K562 (cell line): Measurements from ENCODE around the gene CYYR1. TPM values are rescaled to one million over a fixed set of nuclear protein-coding genes. Genes with fewer than 3 reads are reported as not detected.

Experiments used
- ATAC-seq: fragments of 200-7000 bp; cut with Tn5 transposase; 3 replicates; pipeline ENCODE4 v1.9.1; 2020; ENCODE audit warnings: moderate library complexity
- BruUV-seq: library from RNA; stranded (reverse); fragments of 400-500 nt; replicated peaks from 2 replicates; lab custom pipeline; 2021; lab: Mats Ljungman, UMichigan
- CTCF ChIA-PET: fragments of 300-600 bp; formaldehyde crosslinking; extraction: SDS; loops from one replicate; lab custom pipeline; 2021; ENCODE audit warnings: low intra/inter-chr PET ratio; lab: Yijun Ruan, JAX
- POLR2A ChIA-PET: fragments of 300-600, 350-650 bp; sonication (Branson Sonifier 250); formaldehyde crosslinking; extraction: SDS; loops from one replicate; lab custom pipeline; 2021; ENCODE audit warnings: antibody characterized with exemption, inconsistent platforms; lab: Yijun Ruan, JAX
- DNase-seq, 4 experiments: peaks; one replicate each; pipeline versions ENCODE4 v3.0.0 to v3.0.0-alpha.2; 2011 to 2018; ENCODE audit warnings: low spot score in 3 of 4, mixed read lengths in 3 of 4; ENCODE audit errors: extremely low read depth in 1 of 4
- FAIRE-seq: peaks from 2 replicates; lab custom pipeline; 2011; peaks lifted over from hg19 to GRCh38; lab: Jason Lieb, UNC
- H2AFZ ChIP-seq: 2 replicates; pipeline ENCODE4 v1.6.0; 2011; ENCODE audit warnings: low read depth, low read length, control low read depth, inconsistent platforms
- H3K27ac ChIP-seq: fragments of 200-600 bp; 3 replicates; pipeline ENCODE4 v1.8.0; 2011; ENCODE audit warnings: low read depth, mild to moderate bottlenecking, control low read depth, inconsistent platforms, low read length, moderate library complexity, mixed read lengths; ENCODE audit errors: extremely low read depth
- H3K27me3 ChIP-seq, 2 experiments: fragments of 300-600 bp in 1 of 2; 2 replicates in 1 of 2; 3 replicates in 1 of 2; pipeline versions ENCODE4 v1.6.0 to v1.8.0; 2011; ENCODE audit warnings: inconsistent platforms in 2 of 2, low read length in 2 of 2, mild to moderate bottlenecking in 1 of 2, mixed read lengths in 1 of 2, moderate library complexity in 1 of 2; ENCODE audit not compliant: control insufficient read depth in 2 of 2, insufficient read depth in 2 of 2
- H3K36me3 ChIP-seq: fragments of 300-600 bp; 3 replicates; pipeline ENCODE4 v1.8.0; 2011; ENCODE audit warnings: mild to moderate bottlenecking, low read length, inconsistent platforms; ENCODE audit not compliant: control insufficient read depth, insufficient read depth
- H3K4me1 ChIP-seq, 2 experiments: fragments of 200-600 bp in 1 of 2; replicated peaks in 1 of 2; 2 replicates in 1 of 2; 3 replicates in 1 of 2; pipeline versions ENCODE4 v1.5.1 to v1.8.0; 2011; ENCODE audit warnings: inconsistent platforms in 2 of 2, low read length in 2 of 2, mild to moderate bottlenecking in 1 of 2, mixed read lengths in 1 of 2, moderate library complexity in 1 of 2; ENCODE audit not compliant: control insufficient read depth in 2 of 2, insufficient read depth in 2 of 2
- H3K4me2 ChIP-seq: 2 replicates; pipeline ENCODE4 v1.6.1; 2011; ENCODE audit warnings: low read length, control low read depth, inconsistent platforms, mixed read lengths; ENCODE audit not compliant: insufficient read depth
- H3K4me3 ChIP-seq: fragments of 200-600 bp; sonication (generic), shearing (Covaris generic); 2 replicates; pipeline ENCODE4 v1.5.1; 2016; ENCODE audit warnings: control low read depth, inconsistent platforms
- H3K79me2 ChIP-seq: fragments of 200-600 bp; 3 replicates; pipeline ENCODE4 v1.8.0; 2011; ENCODE audit warnings: low read length, inconsistent platforms; ENCODE audit not compliant: control insufficient read depth, insufficient read depth
- H3K9ac ChIP-seq, 2 experiments: 2 replicates each; pipeline versions ENCODE4 v1.6.0 to v1.6.1; 2011; ENCODE audit warnings: low read depth in 2 of 2, low read length in 2 of 2, control low read depth in 1 of 2, inconsistent platforms in 1 of 2, mild to moderate bottlenecking in 1 of 2, mixed read lengths in 1 of 2; ENCODE audit not compliant: insufficient read depth in 1 of 2
- H3K9me1 ChIP-seq: one replicate; pipeline ENCODE4 v1.6.0; 2011; ENCODE audit warnings: inconsistent platforms, mild to moderate bottlenecking, low read length, moderate library complexity; ENCODE audit not compliant: control insufficient read depth, insufficient read depth
- H3K9me3 ChIP-seq: replicated peaks from 2 replicates; pipeline ENCODE4 v1.5.1; 2011; ENCODE audit warnings: low read depth, low read length, inconsistent platforms; ENCODE audit not compliant: control insufficient read depth, insufficient read depth
- H4K20me1 ChIP-seq: replicated peaks from 2 replicates; pipeline ENCODE4 v1.6.1; 2011; ENCODE audit warnings: low read length, inconsistent platforms, mixed read lengths; ENCODE audit not compliant: control insufficient read depth, insufficient read depth
- CTBP1 ChIP-seq: fragments of 450-650 bp; IDR thresholded peaks from 2 replicates; pipeline ENCODE4 v1.6.1; 2016; ENCODE audit warnings: borderline replicate concordance
- JUNB ChIP-seq: fragments of 450-650 bp; formaldehyde crosslinking; conservative IDR thresholded peaks from 2 replicates; pipeline ENCODE4 v1.4.0; 2020; ENCODE audit warnings: mild to moderate bottlenecking
- MAFG ChIP-seq: fragments of 450-650 bp; conservative IDR thresholded peaks from 2 replicates; pipeline ENCODE4 v1.6.1; 2016; ENCODE audit warnings: missing genetic modification characterization, missing compliant biosample characterization
- SRSF9 ChIP-seq: fragments of 200-400 bp; formaldehyde crosslinking; IDR thresholded peaks from 2 replicates; pipeline ENCODE4 v1.6.1; 2017; ENCODE audit warnings: low read depth, low read length, borderline replicate concordance
- TAF15 ChIP-seq: fragments of 200-400 bp; formaldehyde crosslinking; IDR thresholded peaks from 2 replicates; pipeline ENCODE4 v1.6.1; 2017; ENCODE audit warnings: mild to moderate bottlenecking, low read depth, low read length, moderate library complexity
- ZBED1 ChIP-seq: IDR thresholded peaks from 2 replicates; pipeline ENCODE4 v1.6.1; 2014
- ZFP1 ChIP-seq: fragments of 450-650 bp; formaldehyde crosslinking; IDR thresholded peaks from 2 replicates; pipeline ENCODE4 v1.4.0; 2020; ENCODE audit warnings: mild to moderate bottlenecking, mixed read lengths
- ZFPM2 ChIP-seq: fragments of 250-450 bp; sonication (Bioruptor Pico); IDR thresholded peaks from 2 replicates; pipeline ENCODE4 v1.5.1; 2022; ENCODE audit warnings: mild to moderate bottlenecking
- WGBS: fragments of 100-300 bp; shearing (Covaris generic); methylation state at CpG from one replicate; pipeline ENCODE4 v1.1.6; 2016; ENCODE audit warnings: low coverage, mixed read lengths; ENCODE audit not compliant: insufficient coverage; ENCODE audit errors: missing lambda C conversion rate; 5-methylcytosine and 5-hydroxymethylcytosine counted together
- in situ Hi-C: fragments of 300-500 bp; cut with MboI; formaldehyde crosslinking; loops from 4 replicates; pipeline ENCODE4 v1.15.0; 2018; ENCODE audit warnings: inconsistent platforms, mixed read lengths
- intact Hi-C: fragments of 100-400 bp; cut with micrococcal nuclease; formaldehyde crosslinking; loops from 2 replicates; pipeline ENCODE4 v1.14.2; 2022
- polyA plus RNA-seq, 8 experiments: library from polyadenylated mRNA; depleted of rRNA in 4 of 8; stranded (reverse) in 5 of 8; unstranded in 3 of 8; fragments of >200 nt; fragmentation: Nextera tagmentation in 2 of 8; fragmentation: Illumina TruSeq in 1 of 8; extraction: Ambion mirVana in 2 of 8; extraction: Trizol in 1 of 8; gene quantifications; 2 replicates each; pipeline versions ENCODE4 v1.2.1 to v1.2.3, GENCODE V29; 2011 to 2014; ENCODE audit warnings: inconsistent platforms in 1 of 8, missing spikeins in 1 of 8
- total RNA-seq, 7 experiments: library from RNA; depleted of rRNA in 6 of 7; stranded (reverse); fragments of >200 nt in 6 of 7; fragmentation: Illumina TruSeq in 2 of 7; extraction: Trizol in 2 of 7; gene quantifications; 2 replicates each; pipeline versions ENCODE4 v1.2.1 to v1.2.3, GENCODE V29; 2011 to 2021; ENCODE audit warnings: low replicate concordance in 1 of 7
- TF ChIP-seq, protein P1 (sequence below): fragments of 450-650 bp; IDR thresholded peaks from 2 replicates; pipeline ENCODE4 v1.6.1; 2018; ENCODE audit not compliant: partially characterized antibody
- TF ChIP-seq, protein P2 (sequence below): sonication (generic); formaldehyde crosslinking; IDR thresholded peaks from 2 replicates; pipeline ENCODE4 v1.8.1; 2022; ENCODE audit warnings: missing genetic modification reagents
- TF ChIP-seq, protein P3 (sequence below): sonication (generic); formaldehyde crosslinking; IDR thresholded peaks from 2 replicates; pipeline ENCODE4 v1.8.0; 2023; ENCODE audit warnings: mild to moderate bottlenecking, missing genetic modification reagents
- TF ChIP-seq, protein P4 (sequence below): fragments of 250-450 bp; sonication (Bioruptor Pico); IDR thresholded peaks from 2 replicates; pipeline ENCODE4 v1.5.0; 2022; ENCODE audit warnings: mild to moderate bottlenecking

Gene CYYR1
- total and polyA plus RNA-seq, 9 of the 15 experiments (the other 6 are each of a cell fraction or from before 2014, with no cell fraction given), result not detected

DNA sequence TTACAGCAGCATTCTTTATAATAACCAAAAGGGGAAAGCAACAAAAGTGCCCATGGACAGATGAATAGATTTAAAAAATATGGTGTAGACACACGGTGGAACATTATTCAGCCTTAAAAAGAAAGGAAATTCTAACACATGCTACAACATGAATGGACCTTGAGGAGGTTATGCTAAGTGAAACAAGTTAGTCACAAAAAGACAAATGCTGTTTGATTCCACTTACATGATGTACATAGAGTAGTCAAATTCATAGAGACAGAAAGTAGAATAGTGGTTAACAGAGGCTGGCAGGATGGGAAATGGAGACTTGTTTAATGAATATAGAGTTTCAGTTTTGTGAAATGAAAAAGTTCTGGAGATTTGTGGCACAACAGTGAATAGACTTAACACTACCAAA is 151.4 kb downstream of the CYYR1 start:
- DNase-seq (no peak), FAIRE-seq (no peak), ATAC-seq (no peak)
- in situ Hi-C loops, result no loop called here
- no peaks in the 10 kb centered on the region for H3K4me1 ChIP-seq
- TF ChIP-seq, protein P1, sequence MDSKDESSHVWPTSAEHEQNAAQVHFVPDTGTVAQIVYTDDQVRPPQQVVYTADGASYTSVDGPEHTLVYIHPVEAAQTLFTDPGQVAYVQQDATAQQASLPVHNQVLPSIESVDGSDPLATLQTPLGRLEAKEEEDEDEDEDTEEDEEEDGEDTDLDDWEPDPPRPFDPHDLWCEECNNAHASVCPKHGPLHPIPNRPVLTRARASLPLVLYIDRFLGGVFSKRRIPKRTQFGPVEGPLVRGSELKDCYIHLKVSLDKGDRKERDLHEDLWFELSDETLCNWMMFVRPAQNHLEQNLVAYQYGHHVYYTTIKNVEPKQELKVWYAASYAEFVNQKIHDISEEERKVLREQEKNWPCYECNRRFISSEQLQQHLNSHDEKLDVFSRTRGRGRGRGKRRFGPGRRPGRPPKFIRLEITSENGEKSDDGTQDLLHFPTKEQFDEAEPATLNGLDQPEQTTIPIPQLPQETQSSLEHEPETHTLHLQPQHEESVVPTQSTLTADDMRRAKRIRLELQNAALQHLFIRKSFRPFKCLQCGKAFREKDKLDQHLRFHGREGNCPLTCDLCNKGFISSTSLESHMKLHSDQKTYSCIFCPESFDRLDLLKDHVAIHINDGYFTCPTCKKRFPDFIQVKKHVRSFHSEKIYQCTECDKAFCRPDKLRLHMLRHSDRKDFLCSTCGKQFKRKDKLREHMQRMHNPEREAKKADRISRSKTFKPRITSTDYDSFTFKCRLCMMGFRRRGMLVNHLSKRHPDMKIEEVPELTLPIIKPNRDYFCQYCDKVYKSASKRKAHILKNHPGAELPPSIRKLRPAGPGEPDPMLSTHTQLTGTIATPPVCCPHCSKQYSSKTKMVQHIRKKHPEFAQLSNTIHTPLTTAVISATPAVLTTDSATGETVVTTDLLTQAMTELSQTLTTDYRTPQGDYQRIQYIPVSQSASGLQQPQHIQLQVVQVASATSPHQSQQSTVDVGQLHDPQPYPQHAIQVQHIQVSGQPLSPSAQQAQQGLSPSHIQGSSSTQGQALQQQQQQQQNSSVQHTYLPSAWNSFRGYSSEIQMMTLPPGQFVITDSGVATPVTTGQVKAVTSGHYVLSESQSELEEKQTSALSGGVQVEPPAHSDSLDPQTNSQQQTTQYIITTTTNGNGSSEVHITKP, result no peak
- TF ChIP-seq ZBED1 (no peak), ZFPM2 (CRISPR knock-in tag) (no peak), JUNB (no peak), CTBP1 (no peak), TAF15 (no peak), MAFG (tag) (no peak), ZFP1 (CRISPR knock-in tag) (no peak), SRSF9 (no peak)
- TF ChIP-seq, protein P2, sequence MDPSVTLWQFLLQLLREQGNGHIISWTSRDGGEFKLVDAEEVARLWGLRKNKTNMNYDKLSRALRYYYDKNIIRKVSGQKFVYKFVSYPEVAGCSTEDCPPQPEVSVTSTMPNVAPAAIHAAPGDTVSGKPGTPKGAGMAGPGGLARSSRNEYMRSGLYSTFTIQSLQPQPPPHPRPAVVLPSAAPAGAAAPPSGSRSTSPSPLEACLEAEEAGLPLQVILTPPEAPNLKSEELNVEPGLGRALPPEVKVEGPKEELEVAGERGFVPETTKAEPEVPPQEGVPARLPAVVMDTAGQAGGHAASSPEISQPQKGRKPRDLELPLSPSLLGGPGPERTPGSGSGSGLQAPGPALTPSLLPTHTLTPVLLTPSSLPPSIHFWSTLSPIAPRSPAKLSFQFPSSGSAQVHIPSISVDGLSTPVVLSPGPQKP, result no peak
- TF ChIP-seq, protein P3, sequence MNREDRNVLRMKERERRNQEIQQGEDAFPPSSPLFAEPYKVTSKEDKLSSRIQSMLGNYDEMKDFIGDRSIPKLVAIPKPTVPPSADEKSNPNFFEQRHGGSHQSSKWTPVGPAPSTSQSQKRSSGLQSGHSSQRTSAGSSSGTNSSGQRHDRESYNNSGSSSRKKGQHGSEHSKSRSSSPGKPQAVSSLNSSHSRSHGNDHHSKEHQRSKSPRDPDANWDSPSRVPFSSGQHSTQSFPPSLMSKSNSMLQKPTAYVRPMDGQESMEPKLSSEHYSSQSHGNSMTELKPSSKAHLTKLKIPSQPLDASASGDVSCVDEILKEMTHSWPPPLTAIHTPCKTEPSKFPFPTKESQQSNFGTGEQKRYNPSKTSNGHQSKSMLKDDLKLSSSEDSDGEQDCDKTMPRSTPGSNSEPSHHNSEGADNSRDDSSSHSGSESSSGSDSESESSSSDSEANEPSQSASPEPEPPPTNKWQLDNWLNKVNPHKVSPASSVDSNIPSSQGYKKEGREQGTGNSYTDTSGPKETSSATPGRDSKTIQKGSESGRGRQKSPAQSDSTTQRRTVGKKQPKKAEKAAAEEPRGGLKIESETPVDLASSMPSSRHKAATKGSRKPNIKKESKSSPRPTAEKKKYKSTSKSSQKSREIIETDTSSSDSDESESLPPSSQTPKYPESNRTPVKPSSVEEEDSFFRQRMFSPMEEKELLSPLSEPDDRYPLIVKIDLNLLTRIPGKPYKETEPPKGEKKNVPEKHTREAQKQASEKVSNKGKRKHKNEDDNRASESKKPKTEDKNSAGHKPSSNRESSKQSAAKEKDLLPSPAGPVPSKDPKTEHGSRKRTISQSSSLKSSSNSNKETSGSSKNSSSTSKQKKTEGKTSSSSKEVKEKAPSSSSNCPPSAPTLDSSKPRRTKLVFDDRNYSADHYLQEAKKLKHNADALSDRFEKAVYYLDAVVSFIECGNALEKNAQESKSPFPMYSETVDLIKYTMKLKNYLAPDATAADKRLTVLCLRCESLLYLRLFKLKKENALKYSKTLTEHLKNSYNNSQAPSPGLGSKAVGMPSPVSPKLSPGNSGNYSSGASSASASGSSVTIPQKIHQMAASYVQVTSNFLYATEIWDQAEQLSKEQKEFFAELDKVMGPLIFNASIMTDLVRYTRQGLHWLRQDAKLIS, result no peak
- TF ChIP-seq, protein P4, sequence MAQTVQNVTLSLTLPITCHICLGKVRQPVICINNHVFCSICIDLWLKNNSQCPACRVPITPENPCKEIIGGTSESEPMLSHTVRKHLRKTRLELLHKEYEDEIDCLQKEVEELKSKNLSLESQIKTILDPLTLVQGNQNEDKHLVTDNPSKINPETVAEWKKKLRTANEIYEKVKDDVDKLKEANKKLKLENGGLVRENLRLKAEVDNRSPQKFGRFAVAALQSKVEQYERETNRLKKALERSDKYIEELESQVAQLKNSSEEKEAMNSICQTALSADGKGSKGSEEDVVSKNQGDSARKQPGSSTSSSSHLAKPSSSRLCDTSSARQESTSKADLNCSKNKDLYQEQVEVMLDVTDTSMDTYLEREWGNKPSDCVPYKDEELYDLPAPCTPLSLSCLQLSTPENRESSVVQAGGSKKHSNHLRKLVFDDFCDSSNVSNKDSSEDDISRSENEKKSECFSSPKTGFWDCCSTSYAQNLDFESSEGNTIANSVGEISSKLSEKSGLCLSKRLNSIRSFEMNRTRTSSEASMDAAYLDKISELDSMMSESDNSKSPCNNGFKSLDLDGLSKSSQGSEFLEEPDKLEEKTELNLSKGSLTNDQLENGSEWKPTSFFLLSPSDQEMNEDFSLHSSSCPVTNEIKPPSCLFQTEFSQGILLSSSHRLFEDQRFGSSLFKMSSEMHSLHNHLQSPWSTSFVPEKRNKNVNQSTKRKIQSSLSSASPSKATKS (CRISPR knock-in tag), result no peak
- no peak overlapping the region for H2AFZ ChIP-seq
- no peaks in the 10 kb centered on the region for H4K20me1 ChIP-seq
- no peak overlapping the region for H3K9ac ChIP-seq
- H3K79me2 ChIP-seq, result no peaks in the 10 kb centered on the region
- 5% methylated on average over 1 of the region's 1 CpG for WGBS
- H3K4me2 ChIP-seq, result no peak overlapping the region
- no peaks in the 10 kb centered on the region for H3K36me3 ChIP-seq
- ChIA-PET POLR2A (no interaction called here), CTCF (no interaction called here)
- H3K27me3 ChIP-seq, result no peaks in the 10 kb centered on the region
- H3K27ac ChIP-seq, result no peak overlapping the region
- H3K9me3 ChIP-seq, result no peaks in the 10 kb centered on the region; the same call in 1 of the 2 replicates
- H3K4me3 ChIP-seq, result no peak overlapping the region
- H3K9me1 ChIP-seq, result no peaks in the 10 kb centered on the region
- intact Hi-C loops, result no loop called here
- BruUV-seq, result no TSS peak
